Measurements from ENCODE around the gene ARHGAP19.

Gene ARHGAP19

GRCh38 chr10:97263971-97264370 lies 28.5 kb downstream of the ARHGAP19 start:
- H3K4me3 ChIP-seq (ENCODE audit: low read length) = no peak overlapping the region
- TF ChIP-seq CTCF (IDR thresholded peaks at IDR 0.05; ENCODE audit: insufficient read depth, low read depth, low read length, missing control alignments) = no peak
- DNase-seq (ENCODE audit: low read depth) = no peak

DNA sequence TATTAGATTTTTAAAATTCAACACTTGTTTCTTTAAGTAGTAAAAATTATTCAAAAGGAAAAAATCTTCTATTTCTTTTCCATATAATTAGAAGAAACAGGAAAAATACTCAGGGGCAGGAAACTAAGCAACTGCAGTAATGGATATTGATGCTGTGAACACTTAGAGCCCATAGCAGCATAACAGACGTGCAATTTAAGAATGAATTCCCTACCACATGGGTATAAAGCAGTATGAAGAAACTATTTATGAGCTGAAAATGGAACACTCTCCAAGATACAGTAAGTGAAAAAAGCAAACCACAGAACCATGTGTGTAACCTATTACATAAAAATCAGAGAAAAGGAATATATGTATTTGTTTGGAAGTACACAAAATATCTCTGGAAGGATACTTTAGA lies 30.8 kb downstream of the ARHGAP19 start:
- H3K4me3 ChIP-seq (ENCODE audit: low read length) = no peak overlapping the region
- TF ChIP-seq CTCF (IDR thresholded peaks at IDR 0.05; ENCODE audit: insufficient read depth, low read depth, low read length, missing control alignments) = no peak
- DNase-seq (ENCODE audit: low read depth) = no peak

- no peak overlapping the region for H3K4me3 ChIP-seq (ENCODE audit: low read length)
- no peak for DNase-seq (ENCODE audit: low read depth)
- TF ChIP-seq CTCF (IDR thresholded peaks at IDR 0.05; ENCODE audit: insufficient read depth, low read depth, low read length, missing control alignments) = no peak
These were observed 31.3 kb downstream of the ARHGAP19 start for GRCh38 chr10:97261183-97261582.

GRCh38 chr10:97259119-97259518 lies 33.3 kb downstream of the ARHGAP19 start:
- TF ChIP-seq CTCF (IDR thresholded peaks at IDR 0.05; ENCODE audit: insufficient read depth, low read depth, low read length, missing control alignments) = no peak
- DNase-seq (ENCODE audit: low read depth) = no peak
- H3K4me3 ChIP-seq (ENCODE audit: low read length) = no peak overlapping the region

DNA sequence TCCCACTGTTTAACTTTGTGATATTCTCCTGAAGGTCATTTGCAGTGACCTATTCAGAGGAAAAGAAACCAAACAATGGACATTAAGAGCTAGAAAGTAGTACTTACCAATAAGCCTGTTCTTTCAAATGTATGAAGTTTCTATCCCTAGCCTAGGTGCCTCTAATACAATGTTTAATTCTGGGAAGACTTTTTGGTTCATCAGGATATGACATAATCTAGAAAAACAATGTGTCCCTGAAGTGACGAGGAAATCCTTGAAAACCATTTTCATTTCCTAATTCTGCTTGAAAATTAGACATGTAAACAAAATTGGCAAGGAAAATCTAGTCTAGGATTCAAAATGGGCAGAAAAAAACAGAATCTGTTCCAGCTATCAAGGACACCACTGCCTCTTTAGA lies 36.1 kb downstream of the ARHGAP19 start:
- H3K4me3 ChIP-seq (ENCODE audit: low read length) = no peak overlapping the region
- DNase-seq (ENCODE audit: low read depth) = no peak
- TF ChIP-seq CTCF (IDR thresholded peaks at IDR 0.05; ENCODE audit: insufficient read depth, low read depth, low read length, missing control alignments) = no peak

DNA sequence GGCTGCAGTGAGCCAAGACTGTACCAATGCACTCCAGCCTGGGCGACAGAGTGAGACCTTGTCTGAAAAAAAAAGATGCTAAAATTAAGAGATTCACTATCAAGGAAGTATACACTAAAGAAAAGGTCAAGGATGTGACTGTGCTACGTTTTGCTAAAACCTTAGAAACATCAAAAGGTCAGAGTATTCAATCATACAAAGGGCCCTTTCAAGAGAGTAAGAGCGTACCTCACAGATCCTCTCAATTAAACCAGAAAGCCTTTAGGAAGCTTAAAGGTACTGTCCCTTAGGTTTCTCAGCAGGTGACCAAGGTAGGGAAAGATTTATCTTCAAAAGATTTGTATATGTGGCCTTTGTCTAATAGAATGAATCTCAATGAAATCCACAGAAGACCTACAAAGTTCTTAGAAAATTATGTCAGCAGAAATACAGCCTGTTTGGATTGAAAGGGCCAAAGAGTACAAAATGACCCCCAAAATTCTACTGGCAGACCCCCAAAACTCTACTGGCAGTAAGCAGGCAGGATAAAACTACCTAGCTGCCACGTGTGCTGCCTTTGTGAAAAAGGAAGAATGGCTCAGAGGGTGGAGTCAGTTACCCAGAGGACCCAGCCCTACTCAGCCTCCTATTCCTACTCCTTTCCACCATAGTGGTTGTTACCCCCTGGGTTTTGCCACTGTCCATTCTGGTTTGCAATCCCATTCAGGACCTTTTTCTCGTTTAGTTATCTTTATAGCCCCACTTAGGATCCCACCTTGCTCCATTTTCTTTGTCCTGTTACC lies 36.7 kb downstream of the ARHGAP19 start:
- no peak for TF ChIP-seq CTCF (IDR thresholded peaks at IDR 0.05; ENCODE audit: insufficient read depth, low read depth, low read length, missing control alignments)
- H3K4me3 ChIP-seq (ENCODE audit: low read length) = no peak overlapping the region
- DNase-seq (ENCODE audit: low read depth) = no peak

DNA sequence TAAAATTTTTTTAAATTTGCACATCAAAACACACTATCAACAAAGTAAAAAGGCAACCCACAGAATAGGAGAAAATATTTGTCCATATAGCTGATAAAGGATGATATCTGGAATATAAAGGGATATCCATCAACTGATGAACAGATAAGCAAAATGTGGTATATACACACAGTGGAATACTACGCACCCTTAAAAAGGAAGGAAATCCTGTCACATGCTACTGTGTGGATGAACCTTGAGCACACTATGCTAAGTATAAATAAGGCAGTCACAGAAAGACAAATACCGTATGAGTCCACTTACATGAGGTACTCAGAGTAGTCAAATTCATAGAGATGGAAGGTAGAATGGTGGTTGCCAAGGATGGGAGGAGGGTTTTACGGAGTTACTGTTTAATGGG lies 37.7 kb downstream of the ARHGAP19 start:
- H3K4me3 ChIP-seq (ENCODE audit: low read length) = no peak overlapping the region
- TF ChIP-seq CTCF (IDR thresholded peaks at IDR 0.05; ENCODE audit: insufficient read depth, low read depth, low read length, missing control alignments) = no peak
- DNase-seq (ENCODE audit: low read depth) = no peak
